Pancreas (tissue), 10 donors: ENCODE results near the gene HELZ2. TPM values are rescaled to one million over a fixed set of nuclear protein-coding genes. Genes with fewer than 3 reads are reported as not detected.

Source experiments
- ATAC-seq, 4 donors: fragments of 200-7000 bp; cut with Tn5 transposase; one replicate each; pipeline versions ENCODE4 v1.8.0 to v1.9.1; 2020; ENCODE audit warnings: mild to moderate bottlenecking in 4 of 4, moderate library complexity in 4 of 4
- DNase-seq, 6 donors: peaks; one replicate each; pipeline ENCODE4 v3.0.0-alpha.2; 2020
- FAIRE-seq: peaks from 2 replicates; lab custom pipeline; 2012; peaks lifted over from hg19 to GRCh38; lab: Jason Lieb, UNC
- H3K27ac ChIP-seq, 4 donors: fragments of 200-600 bp; sonication (generic); 1 replicate in 3 of 4; 2 replicates in 1 of 4; pipeline versions ENCODE4 v1.5.0 to v1.8.0; 2020
- H3K27me3 ChIP-seq, 4 donors: fragments of 200-600 bp; one replicate each; pipeline ENCODE4 v1.8.0; 2021
- H3K36me3 ChIP-seq, 3 donors: fragments of 200-600 bp; sonication (generic) in 1 of 3; one replicate each; pipeline versions ENCODE4 v1.5.0 to v1.8.0; 2020 to 2021
- H3K4me1 ChIP-seq, 3 donors: fragments of 200-600 bp; one replicate each; pipeline ENCODE4 v1.8.0; 2021
- H3K4me3 ChIP-seq, 4 donors: fragments of 200-600 bp; sonication (generic) in 2 of 4; one replicate each; pipeline versions ENCODE4 v1.5.0 to v1.8.0; 2020 to 2021
- H3K9me3 ChIP-seq, 4 donors: fragments of 200-600 bp; one replicate each; pipeline ENCODE4 v1.8.0; 2021
- CTCF ChIP-seq, 4 donors: fragments of 200-600 bp; sonication (generic) in 3 of 4; IDR thresholded peaks; one replicate each; pipeline versions ENCODE4 v1.5.0 to v1.8.0; 2021; ENCODE audit warnings: antibody characterized with exemption in 4 of 4
- WGBS, 2 donors: extraction: QIAGEN DNeasy Blood & Tissue Kit; methylation state at CpG; one replicate each; pipeline ENCODE4 v1.1.7; 2013; 5-methylcytosine and 5-hydroxymethylcytosine counted together
- intact Hi-C, 3 donors: fragments of 100-400 bp; cut with DNase I; formaldehyde crosslinking; loops; one replicate each; pipeline versions ENCODE4 v1.11.1 to v1.14.2; 2022
- polyA plus RNA-seq, 2 donors: library from polyadenylated mRNA; stranded (reverse); fragments of 200-250 nt; gene quantifications; one replicate each; pipeline ENCODE4 v1.2.3, GENCODE V29; 2013
- total RNA-seq, 6 donors: library from RNA; stranded (reverse); fragmentation: NEBNext Ultra II Directional in 4 of 6; extraction: Animal tissue kit (Norgen Biotek cat#: 25700) in 4 of 6; gene quantifications; one replicate each; pipeline versions ENCODE4 v1.2.1 to v1.2.4, GENCODE V29; 2021 to 2023
- donor health status: healthy with polysubstance abuse.
- donor health status: DM: no; HTN: no; CAD: no; lungs with moderate emphysema.
- donor health status: DM: no; HTN: no; CAD: no.
- donor health status: control.
- donor health status: control.
- donor health status: Bipolar disorder and iron deficiency.
- donor health status: DM: yes; HTN: yes; CAD: no.
- donor health status: DM: no; HTN: no; CAD: no.
- donor health status: DM: no; HTN: no; CAD: no.
- donor health status: DM: yes; HTN: yes; CAD: no.

HELZ2 gene
- total and polyA plus RNA-seq, 8 donors = 6.5 to 23.4 (median 13.0) TPM

- intact Hi-C loops = no loop called here
- no peak for FAIRE-seq
- Histone ChIP-seq H3K9me3 (no peaks in the 10 kb centered on the region), H3K4me3 (no peak overlapping the region), H3K4me1 (no peaks in the 10 kb centered on the region), H3K27ac (no peak overlapping the region), H3K36me3 (peaks cover 0 to 20% (median 0%) of the 10 kb centered on the region in 3 donors), H3K27me3 (no peaks in the 10 kb centered on the region)
- no peak for DNase-seq
- no peak for ATAC-seq
- WGBS, 2 donors = 95 to 96% methylated on average over 43 of the region's 43 CpGs
- no peak for TF ChIP-seq CTCF (IDR thresholded peaks at IDR 0.05)
Measured at GRCh38 chr20:63565699-63566335, 8.2 kb downstream of the HELZ2 start.

GRCh38 chr20:63565021-63565698 lies 8.9 kb downstream of the HELZ2 start:
- TF ChIP-seq CTCF (IDR thresholded peaks at IDR 0.05) = no peak
- Histone ChIP-seq H3K9me3 (no peaks in the 10 kb centered on the region), H3K27me3 (no peaks in the 10 kb centered on the region), H3K36me3 (peaks cover 0 to 26% (median 0%) of the 10 kb centered on the region in 3 donors), H3K27ac (no peak overlapping the region), H3K4me1 (no peaks in the 10 kb centered on the region), H3K4me3 (no peak overlapping the region)
- FAIRE-seq (no peak), DNase-seq (peak in 1 of 6 donors; percentile 76), ATAC-seq (no peak)
- intact Hi-C loops = no loop called here
- WGBS, 2 donors = 95 to 97% methylated on average over 58 to 61 of the region's 61 CpGs

GRCh38 chr20:63564036-63564810 lies 9.8 kb downstream of the HELZ2 start:
- no peak for ATAC-seq
- H3K4me3 ChIP-seq = no peak overlapping the region
- H3K27me3 ChIP-seq = no peaks in the 10 kb centered on the region
- peaks cover 0 to 31% (median 0%) of the 10 kb centered on the region in 3 donors for H3K36me3 ChIP-seq
- DNase-seq = peak in 1 of 6 donors; percentile 73
- H3K9me3 ChIP-seq = no peaks in the 10 kb centered on the region
- FAIRE-seq = no peak
- intact Hi-C loops = no loop called here
- H3K27ac ChIP-seq = no peak overlapping the region
- no peaks in the 10 kb centered on the region for H3K4me1 ChIP-seq
- no peak for TF ChIP-seq CTCF (IDR thresholded peaks at IDR 0.05)
- WGBS, 2 donors = 95% methylated on average over 62 of the region's 62 CpGs

GRCh38 chr20:63563225-63563935 lies 10.7 kb downstream of the HELZ2 start:
- intact Hi-C loops = no loop called here

More at GRCh38 chr20:63563225-63563935, 10.7 kb downstream of the HELZ2 start:
- H3K4me1 ChIP-seq = no peaks in the 10 kb centered on the region
- H3K36me3 ChIP-seq = peaks cover 0 to 31% (median 0%) of the 10 kb centered on the region in 3 donors
- H3K27me3 ChIP-seq = no peaks in the 10 kb centered on the region
- no peak for TF ChIP-seq CTCF (IDR thresholded peaks at IDR 0.05)
- FAIRE-seq = no peak
- H3K4me3 ChIP-seq = no peak overlapping the region
- no peak for ATAC-seq
- H3K9me3 ChIP-seq = no peaks in the 10 kb centered on the region
- 92 to 93% methylated on average over 48 to 55 of the region's 55 CpGs for WGBS, 2 donors
- no peak overlapping the region for H3K27ac ChIP-seq
- DNase-seq = peak in 1 of 6 donors; percentile 67
